Measurements from ENCODE around the gene KAZN. TPM values are rescaled to one million over a fixed set of nuclear protein-coding genes. Genes with fewer than 3 reads are reported as not detected.

KAZN gene
- polyA plus RNA-seq, 1 donor (not counting 4 experiments of a cell fraction or from before 2014, with no cell fraction given): 5.9 TPM

GRCh38 chr1:14871218-14871970, 272.9 kb downstream of the KAZN start:
- Histone ChIP-seq H3K9me3 (ENCODE audit: control insufficient read depth, low read depth, low read length) (no peaks in the 10 kb centered on the region), H3K27ac (ENCODE audit: control insufficient read depth, insufficient read depth, low read length) (no peak overlapping the region), H3K9me1 (ENCODE audit: control insufficient read depth, extremely low read depth, insufficient read depth, low read length) (no peaks in the 10 kb centered on the region), H4K20me1 (ENCODE audit: control insufficient read depth, extremely low read depth, insufficient read depth, low read length) (no peaks in the 10 kb centered on the region), H2AFZ (ENCODE audit: control insufficient read depth, low read length) (no peak overlapping the region), H3K27me3 (ENCODE audit: control insufficient read depth, extremely low read depth, insufficient read depth, low read length) (no peaks in the 10 kb centered on the region), H3K9ac (ENCODE audit: control insufficient read depth, extremely low read depth, insufficient read depth, low read length) (no peak overlapping the region), H3K4me3 (ENCODE audit: control insufficient read depth in 2 of 3, extremely low read depth in 1 of 3, insufficient read depth in 2 of 3, low read depth in 1 of 3, low read length in 3 of 3) (no peak overlapping the region), H3K4me1 (ENCODE audit: control insufficient read depth, extremely low read depth, insufficient read depth, low read length) (peaks cover 9% of the 10 kb centered on the region), H3K79me2 (ENCODE audit: control insufficient read depth, insufficient read depth, low read length) (no peaks in the 10 kb centered on the region), H3K36me3 (ENCODE audit: control insufficient read depth in 2 of 2, extremely low read depth in 1 of 2, insufficient read depth in 2 of 2, low read length in 2 of 2) (no peaks in the 10 kb centered on the region), H3K4me2 (ENCODE audit: control insufficient read depth, extremely low read depth, insufficient read depth, low read depth, low read length) (no peak overlapping the region)
- no peak for DNase-seq (ENCODE audit: low read depth, low spot score)
- dilution Hi-C loops (cut with MboI; ENCODE audit: extremely low pct_ligation_motif_present, low sequenced_read_pairs): no loop called here
- no peak for FAIRE-seq
- TF ChIP-seq CTCF (optimal IDR thresholded peaks at IDR 0.05 in 1 of 3, IDR thresholded peaks at IDR 0.05 in 1 of 3, conservative IDR thresholded peaks at IDR 0.05 in 1 of 3; ENCODE audit: extremely low read depth in 1 of 3, insufficient read depth in 2 of 3, low read length in 3 of 3) (no peak), EZH2 (IDR thresholded peaks at IDR 0.05; ENCODE audit: low read length) (no peak)

DNA sequence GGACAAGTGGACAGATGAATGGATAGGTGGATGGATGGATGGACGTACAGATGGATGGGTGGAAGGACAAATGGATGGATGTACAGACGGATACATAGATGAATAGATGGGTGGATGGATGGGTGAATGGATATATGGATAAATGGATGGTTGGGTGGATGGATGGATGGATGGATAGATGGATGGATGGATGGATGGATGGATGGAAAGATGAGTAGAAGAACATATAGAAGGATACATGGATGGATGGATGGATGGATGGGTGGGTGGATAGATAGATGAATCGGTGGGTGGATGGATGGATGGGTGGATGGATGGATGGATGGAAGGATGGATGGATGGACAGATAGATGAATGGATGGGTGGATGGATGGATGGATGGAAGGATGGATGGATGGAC, 274.3 kb downstream of the KAZN start:
- Histone ChIP-seq H3K9ac (ENCODE audit: control insufficient read depth, extremely low read depth, insufficient read depth, low read length) (no peak overlapping the region), H3K36me3 (ENCODE audit: control insufficient read depth in 2 of 2, extremely low read depth in 1 of 2, insufficient read depth in 2 of 2, low read length in 2 of 2) (no peaks in the 10 kb centered on the region), H3K9me3 (ENCODE audit: control insufficient read depth, low read depth, low read length) (no peaks in the 10 kb centered on the region), H3K4me3 (ENCODE audit: control insufficient read depth in 2 of 3, extremely low read depth in 1 of 3, insufficient read depth in 2 of 3, low read depth in 1 of 3, low read length in 3 of 3) (no peak overlapping the region), H3K27me3 (ENCODE audit: control insufficient read depth, extremely low read depth, insufficient read depth, low read length) (no peaks in the 10 kb centered on the region), H2AFZ (ENCODE audit: control insufficient read depth, low read length) (no peak overlapping the region), H3K4me1 (ENCODE audit: control insufficient read depth, extremely low read depth, insufficient read depth, low read length) (peaks cover 23% of the 10 kb centered on the region), H3K79me2 (ENCODE audit: control insufficient read depth, insufficient read depth, low read length) (no peaks in the 10 kb centered on the region), H3K9me1 (ENCODE audit: control insufficient read depth, extremely low read depth, insufficient read depth, low read length) (no peaks in the 10 kb centered on the region), H3K4me2 (ENCODE audit: control insufficient read depth, extremely low read depth, insufficient read depth, low read depth, low read length) (no peak overlapping the region), H4K20me1 (ENCODE audit: control insufficient read depth, extremely low read depth, insufficient read depth, low read length) (no peaks in the 10 kb centered on the region), H3K27ac (ENCODE audit: control insufficient read depth, insufficient read depth, low read length) (no peak overlapping the region)
- FAIRE-seq: no peak
- TF ChIP-seq CTCF (optimal IDR thresholded peaks at IDR 0.05 in 1 of 3, IDR thresholded peaks at IDR 0.05 in 1 of 3, conservative IDR thresholded peaks at IDR 0.05 in 1 of 3; ENCODE audit: extremely low read depth in 1 of 3, insufficient read depth in 2 of 3, low read length in 3 of 3) (no peak), EZH2 (IDR thresholded peaks at IDR 0.05; ENCODE audit: low read length) (no peak)
- DNase-seq (ENCODE audit: low read depth, low spot score): no peak
- dilution Hi-C loops (cut with MboI; ENCODE audit: extremely low pct_ligation_motif_present, low sequenced_read_pairs): no loop called here
